OCI-LY1 (cell line): ENCODE measurements around the gene CCDC97.

Experiments
- H2AFZ ChIP-seq: fragments of 200-600 bp; sonication (generic), shearing (Covaris generic); 2 replicates; pipeline ENCODE4 v1.6.0; 2014; ENCODE audit warnings: antibody characterized with exemption, mild to moderate bottlenecking, low read length
- H3F3A ChIP-seq: fragments of 200-600 bp; sonication (generic), shearing (Covaris generic); 2 replicates; pipeline ENCODE4 v1.6.0; 2014; ENCODE audit warnings: mild to moderate bottlenecking, antibody characterized with exemption, low read length, moderate library complexity; ENCODE audit not compliant: insufficient read depth
- H3K27ac ChIP-seq: fragments of 200-600 bp; sonication (generic); 2 replicates; pipeline ENCODE4 v1.5.1; 2014; ENCODE audit warnings: low read length, mixed run types, mild to moderate bottlenecking, low read depth; ENCODE audit not compliant: poor library complexity, severe bottlenecking
- H3K27me3 ChIP-seq: fragments of 200-600 bp; sonication (generic); 2 replicates; pipeline ENCODE4 v1.6.0; 2014; ENCODE audit warnings: antibody characterized with exemption, mild to moderate bottlenecking, low read length, moderate library complexity; ENCODE audit not compliant: insufficient read depth
- H3K36me3 ChIP-seq: fragments of 200-600 bp; sonication (generic); 2 replicates; pipeline ENCODE4 v1.6.1; 2014; ENCODE audit warnings: mild to moderate bottlenecking, antibody characterized with exemption, low read length, moderate library complexity, mixed read lengths; ENCODE audit not compliant: insufficient read depth
- H3K4me1 ChIP-seq: fragments of 200-600 bp; sonication (generic); 2 replicates; pipeline ENCODE4 v1.5.1; 2014; ENCODE audit warnings: mild to moderate bottlenecking, low read length, moderate library complexity; ENCODE audit not compliant: insufficient read depth, severe bottlenecking
- H3K4me2 ChIP-seq: fragments of 200-600 bp; sonication (generic), shearing (Covaris generic); 2 replicates; pipeline ENCODE4 v1.6.1; 2014; ENCODE audit warnings: low read length
- H3K4me3 ChIP-seq: fragments of 200-600 bp; sonication (generic); 2 replicates; pipeline ENCODE4 v1.5.1; 2014; ENCODE audit warnings: low read length, low read depth, mild to moderate bottlenecking, mixed read lengths; ENCODE audit not compliant: poor library complexity, severe bottlenecking
- H3K79me2 ChIP-seq: fragments of 200-600 bp; shearing (Covaris generic); 2 replicates; pipeline ENCODE4 v1.6.1; 2016; ENCODE audit warnings: mixed run types, low read length, mixed read lengths; ENCODE audit not compliant: insufficient read depth
- H3K9ac ChIP-seq: fragments of 200-600 bp; sonication (generic), shearing (Covaris generic); 2 replicates; pipeline ENCODE4 v1.6.1; 2014; ENCODE audit warnings: mild to moderate bottlenecking, low read length, mixed read lengths
- H3K9me2 ChIP-seq: fragments of 200-600 bp; sonication (generic), shearing (Covaris generic); 2 replicates; pipeline ENCODE4 v1.6.1; 2014; ENCODE audit warnings: low read depth, mild to moderate bottlenecking, low read length, mixed read lengths
- H3K9me3 ChIP-seq: fragments of 200-600 bp; shearing (Covaris generic); 2 replicates; pipeline ENCODE4 v1.6.1; 2014; ENCODE audit warnings: low read length, mixed read lengths
- H4K20me1 ChIP-seq: fragments of 200-600 bp; sonication (generic), shearing (Covaris generic); 2 replicates; pipeline ENCODE4 v1.6.0; 2016; ENCODE audit warnings: mild to moderate bottlenecking, low read length; ENCODE audit not compliant: insufficient read depth
- CTCF ChIP-seq: fragments of 200-600 bp; sonication (generic), shearing (Covaris generic); IDR thresholded peaks from 2 replicates; pipeline ENCODE4 v1.5.1; 2017; ENCODE audit warnings: mild to moderate bottlenecking, antibody characterized with exemption, low read length, moderate library complexity, mixed read lengths
- EZH2 ChIP-seq: fragments of 200-600 bp; sonication (generic), shearing (Covaris generic); IDR thresholded peaks from 2 replicates; pipeline ENCODE4 v1.8.0; 2017; ENCODE audit warnings: borderline replicate concordance, mixed run types, mild to moderate bottlenecking, antibody characterized with exemption, low read length, moderate library complexity, mixed read lengths

Gene CCDC97

GRCh38 chr19:41308450-41309179, 1.4 kb upstream of the CCDC97 start:
- Histone ChIP-seq H3K27ac (peak overlapping the region; percentile 82), H3K4me3 (peak overlapping the region; percentile 83), H3K36me3 (peaks cover 62% of the 10 kb centered on the region), H3K9me2 (no peaks in the 10 kb centered on the region), H3K4me2 (peak overlapping the region; percentile 97), H3K79me2 (peaks cover 9% of the 10 kb centered on the region), H3K27me3 (no peaks in the 10 kb centered on the region), H3K4me1 (peaks cover 29% of the 10 kb centered on the region), H2AFZ (no peak overlapping the region), H3K9ac (peak overlapping the region; percentile 96), H3F3A (peaks cover 9% of the 10 kb centered on the region; the same call in 1 of the 2 replicates), H3K9me3 (no peaks in the 10 kb centered on the region), H4K20me1 (no peaks in the 10 kb centered on the region)
- TF ChIP-seq CTCF (peak; percentile 97), EZH2 (no peak)

- Histone ChIP-seq H3K27ac (peak overlapping the region; percentile 82), H3K27me3 (no peaks in the 10 kb centered on the region), H3K9me2 (no peaks in the 10 kb centered on the region), H3K36me3 (peaks cover 57% of the 10 kb centered on the region), H3F3A (peaks cover 9% of the 10 kb centered on the region; the same call in 1 of the 2 replicates), H3K9me3 (no peaks in the 10 kb centered on the region), H3K9ac (peak overlapping the region; percentile 96), H2AFZ (no peak overlapping the region), H3K4me1 (peaks cover 29% of the 10 kb centered on the region), H3K4me3 (peak overlapping the region; percentile 83), H3K4me2 (peak overlapping the region; percentile 97), H4K20me1 (no peaks in the 10 kb centered on the region), H3K79me2 (peaks cover 9% of the 10 kb centered on the region)
- TF ChIP-seq EZH2 (no peak), CTCF (no peak)
These were observed 566 bp upstream of the CCDC97 start for GRCh38 chr19:41309180-41310032.

GRCh38 chr19:41311072-41311471, 1.1 kb downstream of the CCDC97 start:
- no peaks in the 10 kb centered on the region for H3K27me3 ChIP-seq
- peaks cover 9% of the 10 kb centered on the region for H3K79me2 ChIP-seq
- H3K9ac ChIP-seq = peak overlapping the region; percentile 96
- H2AFZ ChIP-seq = no peak overlapping the region
- H3K9me3 ChIP-seq = no peaks in the 10 kb centered on the region
- H4K20me1 ChIP-seq = no peaks in the 10 kb centered on the region
- H3K27ac ChIP-seq = no peak overlapping the region
- TF ChIP-seq EZH2 (no peak), CTCF (no peak)
- H3K4me1 ChIP-seq = peaks cover 29% of the 10 kb centered on the region
- H3K36me3 ChIP-seq = peaks cover 51% of the 10 kb centered on the region
- H3K4me2 ChIP-seq = peak overlapping the region; percentile 97
- H3F3A ChIP-seq = peaks cover 9% of the 10 kb centered on the region; the same call in 1 of the 2 replicates
- no peaks in the 10 kb centered on the region for H3K9me2 ChIP-seq
- peak overlapping the region; percentile 83 for H3K4me3 ChIP-seq
